SK-N-SH (cell line): Measurements from ENCODE around the gene STPG1. TPM values are rescaled to one million over a fixed set of nuclear protein-coding genes. Genes with fewer than 3 reads are reported as not detected.

ENCODE experiments used
- CTCF ChIA-PET: fragments of 300-600, 350-600 bp; formaldehyde crosslinking; extraction: SDS; loops from one replicate; lab custom pipeline; 2021; lab: Yijun Ruan, JAX
- POLR2A ChIA-PET: fragments of 350-600 bp; sonication (Branson Sonifier 250); formaldehyde crosslinking; extraction: SDS; loops from one replicate; lab custom pipeline; 2020; ENCODE audit warnings: antibody characterized with exemption, inconsistent platforms; lab: Yijun Ruan, JAX
- DNase-seq: peaks from one replicate; pipeline ENCODE4 v3.0.0; 2012
- H2AFZ ChIP-seq: fragments of 200-600 bp; sonication (generic); 2 replicates; pipeline ENCODE4 v1.8.1; 2016; ENCODE audit warnings: antibody characterized with exemption, mild to moderate bottlenecking, low read depth
- H3F3A ChIP-seq: fragments of 200-600 bp; sonication (generic); replicated peaks from 2 replicates; pipeline ENCODE3; 2016; ENCODE audit warnings: antibody characterized with exemption, mild to moderate bottlenecking; ENCODE audit not compliant: insufficient read depth
- H3K27ac ChIP-seq, 2 experiments: fragments of 200-500 bp in 1 of 2; fragments of 200-600 bp in 1 of 2; sonication (Bioruptor generic) in 1 of 2; sonication (generic), shearing (Covaris generic) in 1 of 2; 2 replicates each; pipeline versions ENCODE4 v1.5.1 to v1.6.1; 2014 to 2016; ENCODE audit warnings: low read depth in 2 of 2, inconsistent platforms in 1 of 2, low read length in 1 of 2, mild to moderate bottlenecking in 1 of 2, mixed read lengths in 1 of 2
- H3K27me3 ChIP-seq: fragments of 200-600 bp; sonication (generic), shearing (Covaris generic); 2 replicates; pipeline ENCODE4 v1.6.1; 2016; ENCODE audit warnings: mixed run types; ENCODE audit not compliant: insufficient read depth
- H3K36me3 ChIP-seq, 2 experiments: fragments of 200-500 bp in 1 of 2; fragments of 200-600 bp in 1 of 2; sonication (Bioruptor generic) in 1 of 2; sonication (generic) in 1 of 2; replicated peaks in 1 of 2; 2 replicates each; pipeline versions ENCODE3 to v1.5.1; 2014 to 2016; ENCODE audit warnings: low read length in 1 of 2, mild to moderate bottlenecking in 1 of 2; ENCODE audit not compliant: insufficient read depth in 2 of 2, control insufficient read depth in 1 of 2
- H3K4me1 ChIP-seq, 2 experiments: fragments of 200-500 bp in 1 of 2; fragments of 200-600 bp in 1 of 2; sonication (Bioruptor generic) in 1 of 2; sonication (generic), shearing (Covaris generic) in 1 of 2; 2 replicates each; pipeline versions ENCODE4 v1.5.1 to v1.6.1; 2014 to 2016; ENCODE audit warnings: low read depth in 1 of 2, low read length in 1 of 2, mixed run types in 1 of 2; ENCODE audit not compliant: insufficient read depth in 2 of 2, control insufficient read depth in 1 of 2
- H3K4me2 ChIP-seq: fragments of 200-600 bp; sonication (generic), shearing (Covaris generic); 2 replicates; pipeline ENCODE4 v1.6.1; 2017; ENCODE audit warnings: mixed run types
- H3K4me3 ChIP-seq, 2 experiments: fragments of 200-500 bp in 1 of 2; fragments of 200-600 bp in 1 of 2; sonication (Bioruptor generic) in 1 of 2; sonication (generic), shearing (Covaris generic) in 1 of 2; 2 replicates each; pipeline versions ENCODE4 v1.5.1 to v1.8.1; 2014 to 2016; ENCODE audit warnings: low read depth in 2 of 2, inconsistent platforms in 1 of 2, low read length in 1 of 2, mild to moderate bottlenecking in 1 of 2, mixed read lengths in 1 of 2, moderate library complexity in 1 of 2
- H3K79me2 ChIP-seq: fragments of 200-600 bp; sonication (generic); 2 replicates; pipeline ENCODE4 v1.8.1; 2017; ENCODE audit warnings: mild to moderate bottlenecking; ENCODE audit not compliant: insufficient read depth
- H3K9ac ChIP-seq: fragments of 200-600 bp; sonication (generic); 2 replicates; pipeline ENCODE4 v1.6.1; 2017; ENCODE audit warnings: mixed run types
- H3K9me2 ChIP-seq: fragments of 200-600 bp; sonication (generic); 2 replicates; pipeline ENCODE4 v1.6.1; 2017; ENCODE audit warnings: mixed run types
- H3K9me3 ChIP-seq: fragments of 200-600 bp; sonication (generic); 2 replicates; pipeline ENCODE4 v1.6.1; 2017; ENCODE audit warnings: mixed run types, mild to moderate bottlenecking, moderate library complexity
- H4K20me1 ChIP-seq: fragments of 200-600 bp; sonication (generic); 2 replicates; pipeline ENCODE4 v1.6.1; 2017; ENCODE audit warnings: mild to moderate bottlenecking, mixed run types; ENCODE audit not compliant: insufficient read depth
- ELF1 ChIP-seq: IDR thresholded peaks from 2 replicates; pipeline ENCODE4 v1.4.0; 2012
- EP300 ChIP-seq, 2 experiments: IDR thresholded peaks; 2 replicates each; pipeline versions ENCODE4 v1.4.0 to v1.6.1; 2012; ENCODE audit warnings: borderline replicate concordance in 1 of 2, low read depth in 1 of 2, low read length in 1 of 2
- EZH2phosphoT487 ChIP-seq: fragments of 200-600 bp; sonication (generic); IDR thresholded peaks from 2 replicates; pipeline ENCODE4 v1.6.1; 2017; ENCODE audit warnings: low read depth, mixed run types, mild to moderate bottlenecking, antibody characterized with exemption, moderate library complexity, borderline replicate concordance
- FOSL2 ChIP-seq: IDR thresholded peaks from 2 replicates; pipeline ENCODE4 v1.4.0; 2012; ENCODE audit warnings: low read depth, mild to moderate bottlenecking, moderate library complexity, borderline replicate concordance
- GABPA ChIP-seq: IDR thresholded peaks from 2 replicates; pipeline ENCODE4 v1.4.0; 2012; ENCODE audit warnings: low read depth, mild to moderate bottlenecking
- GATA2 ChIP-seq: sonication (generic); formaldehyde crosslinking; IDR thresholded peaks from 2 replicates; pipeline ENCODE4 v1.5.0; 2020; ENCODE audit warnings: mild to moderate bottlenecking, missing genetic modification reagents
- JUND ChIP-seq: IDR thresholded peaks from 2 replicates; pipeline ENCODE4 v1.4.0; 2012
- MXI1 ChIP-seq: IDR thresholded peaks from 2 replicates; pipeline ENCODE4 v1.6.1; 2012; ENCODE audit warnings: mild to moderate bottlenecking, low read depth, low read length, improper control_type of control experiment
- NFIC ChIP-seq: IDR thresholded peaks from 2 replicates; pipeline ENCODE4 v1.4.0; 2012; ENCODE audit warnings: borderline replicate concordance
- RFX5 ChIP-seq: IDR thresholded peaks from 2 replicates; pipeline ENCODE4 v1.6.1; 2012; ENCODE audit warnings: mild to moderate bottlenecking, improper control_type of control experiment, low read length
- SIN3A ChIP-seq: IDR thresholded peaks from 2 replicates; pipeline ENCODE4 v1.6.1; 2012; ENCODE audit warnings: low read depth, mild to moderate bottlenecking, low read length, moderate library complexity, borderline replicate concordance
- TEAD4 ChIP-seq: IDR thresholded peaks from 2 replicates; pipeline ENCODE4 v1.4.0; 2012; ENCODE audit warnings: mild to moderate bottlenecking, borderline replicate concordance; ENCODE audit not compliant: insufficient read depth
- YY1 ChIP-seq: IDR thresholded peaks from 2 replicates; pipeline ENCODE4 v1.4.0; 2012; ENCODE audit warnings: low read depth, mild to moderate bottlenecking
- WGBS: methylation state at CpG from one replicate; pipeline ENCODE4 v1.1.6; 2017; ENCODE audit warnings: low lambda C conversion rate; 5-methylcytosine and 5-hydroxymethylcytosine counted together
- polyA plus RNA-seq, 3 experiments: library from polyadenylated mRNA; depleted of rRNA; stranded (reverse); fragments of >200 nt; gene quantifications; 2 replicates each; pipeline ENCODE4 v1.2.3, GENCODE V29; 2012
- TF ChIP-seq, protein P1 (sequence below): IDR thresholded peaks from 2 replicates; pipeline ENCODE4 v1.4.0; 2012; ENCODE audit warnings: low read depth
- TF ChIP-seq, protein P2 (sequence below): IDR thresholded peaks from 2 replicates; pipeline ENCODE4 v1.4.0; 2012; ENCODE audit warnings: low read depth, borderline replicate concordance
- TF ChIP-seq, protein P3 (sequence below): IDR thresholded peaks from 2 replicates; pipeline ENCODE4 v1.4.0; 2012; ENCODE audit warnings: low read depth, borderline replicate concordance
- TF ChIP-seq, protein P4 (sequence below): fragments of 200-600 bp; sonication (generic); IDR thresholded peaks from 2 replicates; pipeline ENCODE4 v1.6.1; 2017; ENCODE audit warnings: antibody characterized with exemption, mild to moderate bottlenecking, moderate library complexity
- TF ChIP-seq, protein P5 (sequence below): fragments of 150-350 bp; IDR thresholded peaks from 2 replicates; pipeline ENCODE4 v1.6.1; 2016; ENCODE audit warnings: mild to moderate bottlenecking, low read depth, low read length

Gene STPG1
- polyA plus RNA-seq, 1 of the 3 experiments (the other 2 are of a cell fraction) = 8.7 TPM

GRCh38 chr1:24457866-24458265 lies 44.3 kb upstream of the STPG1 start:
- Histone ChIP-seq H3K4me1 (no peaks in the 10 kb centered on the region), H3K9me2 (no peaks in the 10 kb centered on the region), H2AFZ (no peak overlapping the region), H3K4me3 (no peak overlapping the region), H4K20me1 (no peaks in the 10 kb centered on the region), H3K27ac (no peak overlapping the region), H3K4me2 (no peak overlapping the region), H3F3A (no peaks in the 10 kb centered on the region), H3K79me2 (no peaks in the 10 kb centered on the region), H3K36me3 (peaks cover 7 to 13% of the 10 kb centered on the region in 2 experiments), H3K9ac (no peak overlapping the region), H3K27me3 (no peaks in the 10 kb centered on the region), H3K9me3 (no peaks in the 10 kb centered on the region)
- no peak for DNase-seq
- CTCF ChIA-PET = interaction anchor here (0.8 to 0.9 kb wide), 2 partner anchors 42 to 67 kb away, joined by 3 read pairs; partner anchors contain the start of gene NIPAL3
- POLR2A ChIA-PET = no interaction called here
- TF ChIP-seq GATA2 (CRISPR knock-in tag) (no peak), EZH2phosphoT487 (no peak), GABPA (no peak), TEAD4 (no peak), JUND (no peak), RFX5 (no peak), SIN3A (no peak), NFIC (no peak), EP300 (IDR thresholded peaks at IDR 0.05; ENCODE audit: borderline replicate concordance in 1 of 2, low read depth in 1 of 2, low read length in 1 of 2) (no peak), ELF1 (no peak), MXI1 (no peak), FOSL2 (no peak), YY1 (no peak)
- TF ChIP-seq, protein P1, sequence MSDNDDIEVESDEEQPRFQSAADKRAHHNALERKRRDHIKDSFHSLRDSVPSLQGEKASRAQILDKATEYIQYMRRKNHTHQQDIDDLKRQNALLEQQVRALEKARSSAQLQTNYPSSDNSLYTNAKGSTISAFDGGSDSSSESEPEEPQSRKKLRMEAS = no peak
- TF ChIP-seq, protein P2, sequence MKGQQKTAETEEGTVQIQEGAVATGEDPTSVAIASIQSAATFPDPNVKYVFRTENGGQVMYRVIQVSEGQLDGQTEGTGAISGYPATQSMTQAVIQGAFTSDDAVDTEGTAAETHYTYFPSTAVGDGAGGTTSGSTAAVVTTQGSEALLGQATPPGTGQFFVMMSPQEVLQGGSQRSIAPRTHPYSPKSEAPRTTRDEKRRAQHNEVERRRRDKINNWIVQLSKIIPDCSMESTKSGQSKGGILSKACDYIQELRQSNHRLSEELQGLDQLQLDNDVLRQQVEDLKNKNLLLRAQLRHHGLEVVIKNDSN = no peak
- TF ChIP-seq, protein P3, sequence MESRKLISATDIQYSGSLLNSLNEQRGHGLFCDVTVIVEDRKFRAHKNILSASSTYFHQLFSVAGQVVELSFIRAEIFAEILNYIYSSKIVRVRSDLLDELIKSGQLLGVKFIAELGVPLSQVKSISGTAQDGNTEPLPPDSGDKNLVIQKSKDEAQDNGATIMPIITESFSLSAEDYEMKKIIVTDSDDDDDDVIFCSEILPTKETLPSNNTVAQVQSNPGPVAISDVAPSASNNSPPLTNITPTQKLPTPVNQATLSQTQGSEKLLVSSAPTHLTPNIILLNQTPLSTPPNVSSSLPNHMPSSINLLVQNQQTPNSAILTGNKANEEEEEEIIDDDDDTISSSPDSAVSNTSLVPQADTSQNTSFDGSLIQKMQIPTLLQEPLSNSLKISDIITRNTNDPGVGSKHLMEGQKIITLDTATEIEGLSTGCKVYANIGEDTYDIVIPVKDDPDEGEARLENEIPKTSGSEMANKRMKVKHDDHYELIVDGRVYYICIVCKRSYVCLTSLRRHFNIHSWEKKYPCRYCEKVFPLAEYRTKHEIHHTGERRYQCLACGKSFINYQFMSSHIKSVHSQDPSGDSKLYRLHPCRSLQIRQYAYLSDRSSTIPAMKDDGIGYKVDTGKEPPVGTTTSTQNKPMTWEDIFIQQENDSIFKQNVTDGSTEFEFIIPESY = no peak
- TF ChIP-seq, protein P4, sequence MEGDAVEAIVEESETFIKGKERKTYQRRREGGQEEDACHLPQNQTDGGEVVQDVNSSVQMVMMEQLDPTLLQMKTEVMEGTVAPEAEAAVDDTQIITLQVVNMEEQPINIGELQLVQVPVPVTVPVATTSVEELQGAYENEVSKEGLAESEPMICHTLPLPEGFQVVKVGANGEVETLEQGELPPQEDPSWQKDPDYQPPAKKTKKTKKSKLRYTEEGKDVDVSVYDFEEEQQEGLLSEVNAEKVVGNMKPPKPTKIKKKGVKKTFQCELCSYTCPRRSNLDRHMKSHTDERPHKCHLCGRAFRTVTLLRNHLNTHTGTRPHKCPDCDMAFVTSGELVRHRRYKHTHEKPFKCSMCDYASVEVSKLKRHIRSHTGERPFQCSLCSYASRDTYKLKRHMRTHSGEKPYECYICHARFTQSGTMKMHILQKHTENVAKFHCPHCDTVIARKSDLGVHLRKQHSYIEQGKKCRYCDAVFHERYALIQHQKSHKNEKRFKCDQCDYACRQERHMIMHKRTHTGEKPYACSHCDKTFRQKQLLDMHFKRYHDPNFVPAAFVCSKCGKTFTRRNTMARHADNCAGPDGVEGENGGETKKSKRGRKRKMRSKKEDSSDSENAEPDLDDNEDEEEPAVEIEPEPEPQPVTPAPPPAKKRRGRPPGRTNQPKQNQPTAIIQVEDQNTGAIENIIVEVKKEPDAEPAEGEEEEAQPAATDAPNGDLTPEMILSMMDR = no peak
- TF ChIP-seq, protein P5, sequence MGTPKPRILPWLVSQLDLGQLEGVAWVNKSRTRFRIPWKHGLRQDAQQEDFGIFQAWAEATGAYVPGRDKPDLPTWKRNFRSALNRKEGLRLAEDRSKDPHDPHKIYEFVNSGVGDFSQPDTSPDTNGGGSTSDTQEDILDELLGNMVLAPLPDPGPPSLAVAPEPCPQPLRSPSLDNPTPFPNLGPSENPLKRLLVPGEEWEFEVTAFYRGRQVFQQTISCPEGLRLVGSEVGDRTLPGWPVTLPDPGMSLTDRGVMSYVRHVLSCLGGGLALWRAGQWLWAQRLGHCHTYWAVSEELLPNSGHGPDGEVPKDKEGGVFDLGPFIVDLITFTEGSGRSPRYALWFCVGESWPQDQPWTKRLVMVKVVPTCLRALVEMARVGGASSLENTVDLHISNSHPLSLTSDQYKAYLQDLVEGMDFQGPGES = no peak
- 92% methylated on average over 3 of the region's 3 CpGs for WGBS
